ENCODE results near the gene CFAP99. TPM values are rescaled to one million over a fixed set of nuclear protein-coding genes. Genes with fewer than 3 reads are reported as not detected.

CFAP99 gene
- polyA plus RNA-seq, 1 donor (not counting 4 experiments of a cell fraction or from before 2014, with no cell fraction given) = not detected

DNA sequence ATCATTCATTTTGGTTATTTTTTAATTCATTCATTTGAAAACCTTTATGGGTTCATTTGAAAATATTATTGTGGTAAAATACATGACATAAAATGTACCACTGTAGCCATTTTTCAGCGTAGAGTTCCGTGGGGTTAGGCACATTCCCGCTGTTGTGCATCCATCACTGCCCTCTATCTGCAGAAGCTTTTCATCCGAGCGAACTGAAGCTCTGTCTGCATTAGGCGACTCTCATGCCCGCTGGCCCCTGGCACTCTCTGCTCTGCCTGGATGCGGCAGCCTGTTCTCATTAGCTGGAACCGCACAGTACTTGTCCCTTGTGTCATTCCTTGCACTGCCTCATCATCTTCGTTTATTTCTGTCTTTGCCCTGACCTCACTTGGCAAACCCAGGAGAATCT, 17.5 kb downstream of the CFAP99 start:
- Histone ChIP-seq H3K4me1 (ENCODE audit: control insufficient read depth, extremely low read depth, insufficient read depth, low read length) (no peaks in the 10 kb centered on the region), H3K27me3 (ENCODE audit: control insufficient read depth, extremely low read depth, insufficient read depth, low read length) (peaks cover 2% of the 10 kb centered on the region), H3K27ac (ENCODE audit: control insufficient read depth, insufficient read depth, low read length) (no peak overlapping the region), H4K20me1 (ENCODE audit: control insufficient read depth, extremely low read depth, insufficient read depth, low read length) (no peaks in the 10 kb centered on the region), H3K4me3 (ENCODE audit: control insufficient read depth in 2 of 3, extremely low read depth in 1 of 3, insufficient read depth in 2 of 3, low read depth in 1 of 3, low read length in 3 of 3) (no peak overlapping the region), H2AFZ (ENCODE audit: control insufficient read depth, low read length) (no peak overlapping the region), H3K9ac (ENCODE audit: control insufficient read depth, extremely low read depth, insufficient read depth, low read length) (no peak overlapping the region), H3K36me3 (ENCODE audit: control insufficient read depth in 2 of 2, extremely low read depth in 1 of 2, insufficient read depth in 2 of 2, low read length in 2 of 2) (no peaks in the 10 kb centered on the region), H3K4me2 (ENCODE audit: control insufficient read depth, extremely low read depth, insufficient read depth, low read depth, low read length) (no peak overlapping the region), H3K9me1 (ENCODE audit: control insufficient read depth, extremely low read depth, insufficient read depth, low read length) (no peaks in the 10 kb centered on the region), H3K9me3 (ENCODE audit: control insufficient read depth, low read depth, low read length) (no peaks in the 10 kb centered on the region), H3K79me2 (ENCODE audit: control insufficient read depth, insufficient read depth, low read length) (no peaks in the 10 kb centered on the region)
- TF ChIP-seq EZH2 (IDR thresholded peaks at IDR 0.05; ENCODE audit: low read length) = no peak
- peak in 2 of 3 experiments; percentile 26 to 43 for TF ChIP-seq CTCF (optimal IDR thresholded peaks at IDR 0.05 in 1 of 3, IDR thresholded peaks at IDR 0.05 in 1 of 3, conservative IDR thresholded peaks at IDR 0.05 in 1 of 3; ENCODE audit: extremely low read depth in 1 of 3, insufficient read depth in 2 of 3, low read length in 3 of 3)
- DNase-seq (ENCODE audit: low read depth, low spot score) (no peak), FAIRE-seq (no peak)
- dilution Hi-C loops (cut with MboI; ENCODE audit: extremely low pct_ligation_motif_present, low sequenced_read_pairs) = no loop called here

DNA sequence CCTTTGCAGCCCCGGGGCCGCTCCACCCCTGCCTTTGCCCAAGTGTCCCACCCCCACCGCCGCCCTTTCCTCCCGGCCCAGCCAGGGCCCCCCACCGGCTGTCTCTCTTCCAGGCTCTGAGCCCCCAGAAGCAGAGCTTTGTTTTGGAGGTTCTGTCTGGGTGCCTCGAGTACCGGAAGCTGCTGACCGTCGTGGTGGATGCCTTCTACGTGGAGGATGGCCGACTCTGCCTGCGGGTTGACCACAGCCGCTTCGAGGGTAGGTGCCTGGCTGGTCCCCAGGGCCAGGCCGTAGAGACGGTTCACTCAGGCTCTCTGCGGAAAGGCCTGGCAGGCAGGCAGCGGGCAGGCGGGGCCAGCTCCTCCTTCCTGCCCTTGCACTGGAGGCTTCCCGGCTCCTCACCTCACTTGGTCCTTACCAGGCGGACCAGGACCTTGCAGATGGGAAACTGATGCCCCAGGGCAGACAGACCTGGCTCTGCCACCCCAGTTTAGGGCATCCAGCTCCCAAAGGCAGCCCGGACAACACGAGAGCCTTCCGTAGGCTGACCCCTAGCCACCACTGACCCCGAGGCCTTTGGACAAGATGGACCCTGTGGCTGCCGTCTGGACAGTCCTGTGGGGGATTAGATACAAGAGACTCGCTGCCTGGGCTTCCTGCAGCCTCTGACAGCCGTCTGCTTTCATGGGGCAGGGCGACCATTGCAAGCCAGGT, 18.2 kb downstream of the CFAP99 start:
- H3K9me3 ChIP-seq (ENCODE audit: control insufficient read depth, low read depth, low read length) = no peaks in the 10 kb centered on the region
- no peak overlapping the region for H2AFZ ChIP-seq (ENCODE audit: control insufficient read depth, low read length)
- dilution Hi-C loops (cut with MboI; ENCODE audit: extremely low pct_ligation_motif_present, low sequenced_read_pairs) = no loop called here
- H3K4me1 ChIP-seq (ENCODE audit: control insufficient read depth, extremely low read depth, insufficient read depth, low read length) = no peaks in the 10 kb centered on the region
- no peak overlapping the region for H3K27ac ChIP-seq (ENCODE audit: control insufficient read depth, insufficient read depth, low read length)
- DNase-seq (ENCODE audit: low read depth, low spot score) (no peak), FAIRE-seq (no peak)
- no peaks in the 10 kb centered on the region for H3K9me1 ChIP-seq (ENCODE audit: control insufficient read depth, extremely low read depth, insufficient read depth, low read length)
- no peaks in the 10 kb centered on the region for H3K36me3 ChIP-seq (ENCODE audit: control insufficient read depth in 2 of 2, extremely low read depth in 1 of 2, insufficient read depth in 2 of 2, low read length in 2 of 2)
- no peaks in the 10 kb centered on the region for H4K20me1 ChIP-seq (ENCODE audit: control insufficient read depth, extremely low read depth, insufficient read depth, low read length)
- TF ChIP-seq EZH2 (IDR thresholded peaks at IDR 0.05; ENCODE audit: low read length) = no peak
- TF ChIP-seq CTCF (optimal IDR thresholded peaks at IDR 0.05 in 1 of 3, IDR thresholded peaks at IDR 0.05 in 1 of 3, conservative IDR thresholded peaks at IDR 0.05 in 1 of 3; ENCODE audit: extremely low read depth in 1 of 3, insufficient read depth in 2 of 3, low read length in 3 of 3) = no peak
- no peaks in the 10 kb centered on the region for H3K79me2 ChIP-seq (ENCODE audit: control insufficient read depth, insufficient read depth, low read length)
- H3K4me2 ChIP-seq (ENCODE audit: control insufficient read depth, extremely low read depth, insufficient read depth, low read depth, low read length) = no peak overlapping the region
- H3K9ac ChIP-seq (ENCODE audit: control insufficient read depth, extremely low read depth, insufficient read depth, low read length) = no peak overlapping the region
- H3K27me3 ChIP-seq (ENCODE audit: control insufficient read depth, extremely low read depth, insufficient read depth, low read length) = peaks cover 2% of the 10 kb centered on the region
- H3K4me3 ChIP-seq (ENCODE audit: control insufficient read depth in 2 of 3, extremely low read depth in 1 of 3, insufficient read depth in 2 of 3, low read depth in 1 of 3, low read length in 3 of 3) = no peak overlapping the region

Data from keratinocyte (primary cell).